NCI-H128 (cell line): ENCODE results near the gene LLPH.
A peak's percentile ranks its signal among the peaks of the same experiment; 100 is the strongest.

Experiments used
- DNase-seq: peaks from one replicate; lab custom pipeline; 2025; ENCODE audit not compliant: unreplicated experiment; lab: John Stamatoyannopoulos, UW

The LLPH gene

GRCh38 chr12:66092559-66093269 is 37.8 kb downstream of the LLPH start:
- no peak for DNase-seq

DNA sequence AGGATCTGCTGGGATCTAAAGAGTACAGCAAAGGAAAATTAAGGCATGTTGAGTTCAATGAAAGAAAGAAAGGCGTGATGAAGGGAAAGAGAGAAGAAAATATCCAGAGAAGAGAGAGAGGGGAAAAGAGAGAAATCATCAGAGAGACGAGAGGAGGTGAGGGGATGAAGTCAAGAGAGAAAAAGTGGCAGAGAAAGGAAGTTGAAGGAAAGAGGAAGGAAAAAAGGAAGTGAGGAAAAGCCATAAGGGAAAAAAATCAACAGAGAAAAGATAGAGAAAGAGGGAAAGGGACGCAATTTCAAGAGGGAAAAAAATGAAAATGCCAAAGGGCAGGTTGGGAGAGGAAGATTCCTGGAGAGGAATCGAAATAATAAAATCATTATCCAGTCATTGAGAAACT is 40.4 kb downstream of the LLPH start:
- DNase-seq: no peak

GRCh38 chr12:66087365-66087943 is 43.1 kb downstream of the LLPH start:
- DNase-seq: peak; percentile 58

DNA sequence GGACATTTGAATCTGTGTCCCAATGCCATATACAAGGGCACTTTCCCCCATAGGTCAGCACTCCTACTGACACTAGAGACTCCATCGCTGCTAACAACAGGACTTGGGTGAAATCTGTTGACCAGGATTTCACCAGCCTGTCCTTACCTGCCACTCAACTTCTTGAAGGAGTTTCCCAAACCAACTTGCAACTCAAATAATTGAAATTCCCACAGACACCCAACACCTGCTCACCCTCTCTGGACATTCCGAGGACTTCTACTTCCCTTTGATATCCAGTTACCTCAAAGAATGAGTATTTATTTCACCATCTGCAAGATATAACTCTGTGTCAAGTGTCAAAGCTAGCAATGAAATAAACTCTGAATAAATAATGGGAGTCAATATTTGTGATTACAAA is 44.6 kb downstream of the LLPH start:
- DNase-seq: no peak

GRCh38 chr12:66085213-66085612 is 45.3 kb downstream of the LLPH start:
- DNase-seq: no peak

- no peak for DNase-seq
Measured at GRCh38 chr12:66083766-66084165, 46.8 kb downstream of the LLPH start.

DNA sequence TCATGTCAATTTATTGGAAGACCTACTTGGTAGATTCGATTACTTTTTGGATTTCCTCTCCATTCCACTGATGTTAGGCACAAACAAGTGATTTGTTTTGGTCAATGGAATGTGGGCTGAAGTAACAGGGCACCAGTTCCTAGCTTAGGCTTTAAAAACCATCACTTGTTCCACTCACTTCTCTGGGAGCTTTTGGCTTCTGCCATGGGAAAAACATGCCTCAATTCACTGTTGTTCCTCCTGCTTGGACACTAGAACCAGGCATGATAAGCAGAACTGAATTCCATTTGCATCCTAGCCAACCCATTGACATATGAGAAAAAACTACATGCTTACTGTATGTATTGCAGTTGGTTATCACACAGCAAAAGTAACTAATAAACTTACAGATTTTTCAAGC is 47.8 kb downstream of the LLPH start:
- DNase-seq: no peak

DNA sequence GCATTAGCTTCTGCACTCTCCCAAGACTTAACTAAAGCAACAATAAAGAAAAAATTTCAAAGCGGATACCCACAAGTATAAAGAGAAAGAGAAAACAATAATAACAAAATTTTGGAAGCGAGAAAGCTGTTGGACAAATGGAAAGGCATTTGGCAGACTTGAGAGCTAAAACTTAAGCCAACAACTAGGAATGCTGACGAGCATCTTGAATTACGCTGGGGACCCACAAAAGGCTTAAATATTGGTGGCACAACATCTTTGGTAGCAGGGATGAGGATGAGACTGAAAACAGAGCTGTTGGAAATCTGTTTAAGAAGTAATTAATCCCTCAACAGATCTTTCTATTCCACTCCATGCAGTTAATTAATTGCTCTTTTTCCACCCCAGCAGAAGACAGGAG is 49.8 kb downstream of the LLPH start:
- DNase-seq: no peak

DNA sequence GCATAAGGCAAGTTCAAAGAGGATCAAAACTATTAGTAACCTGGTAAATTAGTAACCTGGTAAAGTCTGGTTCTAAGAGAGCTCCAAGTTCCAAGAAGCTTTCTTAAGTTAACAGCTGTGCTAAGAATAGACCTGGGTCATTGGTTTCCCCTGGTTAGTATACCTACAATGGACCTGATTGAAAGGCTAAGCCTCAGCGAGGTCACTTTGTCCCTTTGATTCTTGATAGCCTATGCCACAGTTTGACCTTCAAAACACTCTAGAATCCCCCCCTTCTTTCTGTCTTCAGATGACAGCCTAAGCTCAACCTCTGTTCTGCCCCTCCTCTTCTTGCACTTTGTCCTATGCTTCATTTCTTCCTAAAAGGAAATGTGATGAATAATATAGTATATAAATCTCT is 53.0 kb downstream of the LLPH start:
- DNase-seq: no peak

DNA sequence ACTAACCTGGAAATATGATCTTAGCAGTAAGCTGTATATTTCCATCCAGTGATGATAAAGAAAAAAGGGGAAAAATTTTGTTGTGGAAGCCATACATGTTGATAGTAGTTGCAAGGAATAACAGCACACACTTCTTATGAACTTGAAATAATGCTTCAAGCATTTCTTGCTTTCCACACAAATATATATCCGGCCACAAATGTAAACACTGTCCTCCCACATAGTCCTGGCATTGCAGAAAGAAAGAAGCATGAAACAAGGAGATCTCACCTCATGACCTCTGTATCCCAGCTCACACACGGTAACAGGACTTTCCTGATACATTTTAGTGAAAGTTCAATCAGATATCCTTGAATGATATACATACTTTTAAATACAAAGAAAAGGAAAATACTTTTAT is 56.0 kb downstream of the LLPH start:
- DNase-seq: no peak

- DNase-seq: no peak
Measured at GRCh38 chr12:66072566-66072965, 58.0 kb downstream of the LLPH start.

DNA sequence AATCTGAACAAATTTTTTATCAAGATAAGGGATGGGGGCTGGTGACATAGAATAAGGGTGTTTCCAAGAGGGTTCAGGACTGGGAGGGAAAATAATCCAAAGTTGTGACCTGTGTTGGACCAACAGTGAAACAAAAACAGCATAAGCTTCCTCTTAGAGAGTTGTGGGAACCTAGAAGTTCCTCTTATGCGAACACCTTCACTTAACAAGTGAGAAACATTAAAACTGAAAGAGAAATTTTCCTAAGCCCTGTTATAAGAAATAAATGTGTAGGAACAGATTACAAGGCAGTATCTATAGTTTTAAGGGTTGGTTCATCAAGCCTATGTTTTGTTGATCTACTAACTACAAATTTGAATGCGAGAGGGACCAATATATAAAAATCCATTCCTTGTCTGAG is 58.4 kb downstream of the LLPH start:
- DNase-seq: no peak

DNA sequence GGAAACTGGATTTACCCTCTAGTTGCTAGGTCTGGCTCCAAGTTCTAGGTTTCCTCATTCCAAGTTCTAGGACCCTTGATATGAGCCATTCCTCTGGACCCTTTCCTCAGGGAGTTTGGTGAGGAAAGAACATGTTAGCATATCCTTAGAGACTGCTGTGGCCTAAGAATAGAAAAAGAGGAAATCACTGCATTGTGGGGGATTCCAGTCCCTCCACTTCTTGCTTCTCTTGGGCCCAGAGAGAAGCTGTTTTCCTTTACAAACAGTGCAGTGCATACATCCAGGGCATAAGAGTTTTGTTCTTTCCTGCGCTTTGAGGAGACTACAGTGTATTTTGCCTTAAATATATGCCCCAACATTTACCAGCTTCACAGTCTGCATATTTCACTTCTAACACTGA is 59.0 kb downstream of the LLPH start:
- DNase-seq: no peak

DNA sequence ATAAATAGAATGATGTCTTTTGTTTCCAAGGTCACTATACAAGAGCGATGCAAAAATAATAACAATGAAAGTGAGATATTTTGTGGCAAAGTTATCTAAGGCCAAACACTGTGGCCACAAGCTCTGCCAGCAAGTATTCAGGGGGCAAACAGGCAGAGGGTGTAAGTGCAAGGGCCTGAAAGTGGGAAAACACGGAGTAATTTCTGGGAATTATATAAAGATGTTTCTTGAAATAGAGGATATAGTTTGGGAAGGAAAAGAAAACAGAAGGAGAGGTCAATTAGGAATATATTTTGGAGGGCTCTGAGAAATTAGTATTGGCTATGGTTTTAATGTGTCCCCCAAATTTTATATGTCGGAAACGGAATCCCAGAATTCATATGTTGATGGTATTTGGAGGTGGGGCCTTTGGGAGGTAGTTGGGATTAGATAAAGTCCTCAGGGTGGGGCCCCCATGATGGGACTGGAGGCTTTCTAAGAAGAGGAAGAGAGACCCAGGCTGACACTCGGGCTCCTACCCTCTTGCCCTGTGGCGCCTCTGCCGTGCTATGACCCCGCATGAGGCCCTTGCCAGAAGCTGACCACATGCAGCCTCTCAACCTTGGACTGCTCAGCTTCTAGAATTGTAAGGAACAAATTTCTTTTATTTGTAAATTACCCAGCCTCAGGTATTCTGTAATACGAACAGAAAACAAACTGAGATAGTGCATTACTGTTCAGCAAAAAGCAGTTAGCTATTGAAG is 60.0 kb downstream of the LLPH start:
- DNase-seq: no peak

GRCh38 chr12:66066929-66067523 is 63.5 kb downstream of the LLPH start:
- no peak for DNase-seq
